Inflammatory macrophage treated with lipopolysaccharide for 4 hours (primary cell): ENCODE results near the gene BEST4.
"Not testable (repeated sequence)": the region's sequence is repeated elsewhere in the genome, so short reads cannot be mapped to it uniquely, and the experiment has no call there.

Experiments used
- DNase-seq: peaks from one replicate; pipeline ENCODE4 v3.0.0-alpha.2; 2020

The BEST4 gene

GRCh38 chr1:44776730-44777068 is 11.3 kb downstream of the BEST4 start:
- DNase-seq = no peak

- peak; percentile 21 for DNase-seq
These were observed 11.8 kb downstream of the BEST4 start for GRCh38 chr1:44775930-44776729.

GRCh38 chr1:44775078-44775929 is 12.7 kb downstream of the BEST4 start, which contains the start of gene RPS8:
TSS of gene RPS8 (plus strand) at chr1:44775540. CDS start at chr1:44775597, 57 bp downstream.
- DNase-seq = peak; percentile 96

- DNase-seq = not testable (repeated sequence)
These were observed 21.5 kb downstream of the BEST4 start for GRCh38 chr1:44766421-44766820.

- no peak for DNase-seq
These were observed 27.1 kb downstream of the BEST4 start for GRCh38 chr1:44760876-44761275.

GRCh38 chr1:44759077-44759476 is 28.9 kb downstream of the BEST4 start:
- no peak for DNase-seq

GRCh38 chr1:44757420-44757819 is 30.6 kb downstream of the BEST4 start:
- no peak for DNase-seq

GRCh38 chr1:44747878-44748277 is 40.1 kb downstream of the BEST4 start:
- DNase-seq = no peak

- DNase-seq = no peak
These were observed 44.8 kb downstream of the BEST4 start for GRCh38 chr1:44743211-44743610.

GRCh38 chr1:44740179-44740617 is 47.8 kb downstream of the BEST4 start:
- DNase-seq = no peak

- DNase-seq = peak; percentile 99
These were observed 48.4 kb downstream of the BEST4 start, which contains the start of gene KIF2C for GRCh38 chr1:44739307-44740178. TSS of gene KIF2C (plus strand) at chr1:44739837. CDS start at chr1:44739933, 96 bp downstream.

GRCh38 chr1:44738953-44739306 is 49.0 kb downstream of the BEST4 start:
- DNase-seq = not testable (repeated sequence)

- DNase-seq = no peak
These were observed 52.0 kb downstream of the BEST4 start for GRCh38 chr1:44735992-44736391.

- DNase-seq = no peak
These were observed 54.2 kb downstream of the BEST4 start for GRCh38 chr1:44733784-44734183.
